Activated naive CD4-positive, alpha-beta T cell treated with anti-CD3 and anti-CD28 coated beads, Interleukin-2, amount 10 ng/mL, durations not matched to agents 7 days and 5 days (primary cell): ENCODE measurements around the gene DSG4.

Experiments used
- CTCF ChIA-PET: fragments of 350-600 bp; sonication (Branson Sonifier 250); formaldehyde crosslinking; loops from one replicate; lab custom pipeline; 2021; ENCODE audit warnings: antibody characterized with exemption; lab: Charles Lee
- DNase-seq: peaks from one replicate; pipeline ENCODE4 v3.0.0-alpha.2; 2020
- H3K27ac Mint-ChIP-seq: one replicate; pipeline ENCODE4 v1.8.0; 2021; ENCODE audit warnings: mild to moderate bottlenecking, moderate library complexity, mixed read lengths
- H3K27me3 Mint-ChIP-seq: one replicate; pipeline ENCODE4 v1.8.0; 2021; ENCODE audit warnings: mild to moderate bottlenecking, mixed read lengths
- H3K36me3 Mint-ChIP-seq: one replicate; pipeline ENCODE4 v1.8.0; 2021; ENCODE audit warnings: mixed read lengths
- H3K4me1 Mint-ChIP-seq: one replicate; pipeline ENCODE4 v1.8.0; 2021; ENCODE audit warnings: mixed read lengths
- H3K4me3 Mint-ChIP-seq: one replicate; pipeline ENCODE4 v1.8.0; 2021; ENCODE audit warnings: mild to moderate bottlenecking, moderate library complexity, mixed read lengths
- H3K9me3 Mint-ChIP-seq: one replicate; pipeline ENCODE4 v1.8.0; 2021; ENCODE audit warnings: mixed read lengths

The DSG4 gene

GRCh38 chr18:31426021-31426420 lies 49.4 kb downstream of the DSG4 start:
- Mint-ChIP-seq H3K4me3 (no peak overlapping the region), H3K9me3 (no peaks in the 10 kb centered on the region), H3K27me3 (no peaks in the 10 kb centered on the region), H3K27ac (no peak overlapping the region), H3K4me1 (no peaks in the 10 kb centered on the region), H3K36me3 (no peaks in the 10 kb centered on the region)
- DNase-seq, result no peak
- CTCF ChIA-PET, result no interaction called here

GRCh38 chr18:31426871-31427406 lies 50.4 kb downstream of the DSG4 start:
- no peak overlapping the region for H3K27ac Mint-ChIP-seq
- no peak for DNase-seq
- no peak overlapping the region for H3K4me3 Mint-ChIP-seq
- no peaks in the 10 kb centered on the region for H3K27me3 Mint-ChIP-seq
- H3K36me3 Mint-ChIP-seq, result no peaks in the 10 kb centered on the region
- CTCF ChIA-PET, result no interaction called here
- no peaks in the 10 kb centered on the region for H3K9me3 Mint-ChIP-seq
- no peaks in the 10 kb centered on the region for H3K4me1 Mint-ChIP-seq

- Mint-ChIP-seq H3K36me3 (no peaks in the 10 kb centered on the region), H3K9me3 (no peaks in the 10 kb centered on the region), H3K27me3 (no peaks in the 10 kb centered on the region), H3K4me1 (no peaks in the 10 kb centered on the region), H3K4me3 (no peak overlapping the region), H3K27ac (no peak overlapping the region)
- no peak for DNase-seq
- CTCF ChIA-PET, result no interaction called here
These were observed 51.6 kb downstream of the DSG4 start for GRCh38 chr18:31428211-31428610.

- Mint-ChIP-seq H3K4me3 (no peak overlapping the region), H3K27ac (no peak overlapping the region), H3K27me3 (no peaks in the 10 kb centered on the region), H3K9me3 (no peaks in the 10 kb centered on the region), H3K36me3 (no peaks in the 10 kb centered on the region), H3K4me1 (no peaks in the 10 kb centered on the region)
- no peak for DNase-seq
- CTCF ChIA-PET, result no interaction called here
These were observed 53.0 kb downstream of the DSG4 start for GRCh38 chr18:31429623-31430022.

GRCh38 chr18:31430072-31430471 lies 53.5 kb downstream of the DSG4 start:
- Mint-ChIP-seq H3K27ac (no peak overlapping the region), H3K9me3 (no peaks in the 10 kb centered on the region)
- CTCF ChIA-PET, result no interaction called here

GRCh38 chr18:31430554-31430953 lies 54.0 kb downstream of the DSG4 start:
- CTCF ChIA-PET, result no interaction called here
- H3K4me3 Mint-ChIP-seq, result no peak overlapping the region
- no peaks in the 10 kb centered on the region for H3K9me3 Mint-ChIP-seq
- H3K27me3 Mint-ChIP-seq, result no peaks in the 10 kb centered on the region
- DNase-seq, result no peak
- no peak overlapping the region for H3K27ac Mint-ChIP-seq
- H3K4me1 Mint-ChIP-seq, result no peaks in the 10 kb centered on the region
- H3K36me3 Mint-ChIP-seq, result no peaks in the 10 kb centered on the region

More at GRCh38 chr18:31430072-31430471, 53.5 kb downstream of the DSG4 start:
- Mint-ChIP-seq H3K4me1 (no peaks in the 10 kb centered on the region), H3K27me3 (no peaks in the 10 kb centered on the region), H3K36me3 (no peaks in the 10 kb centered on the region), H3K4me3 (no peak overlapping the region)
- no peak for DNase-seq

- Mint-ChIP-seq H3K27me3 (no peaks in the 10 kb centered on the region), H3K27ac (no peak overlapping the region), H3K4me1 (no peaks in the 10 kb centered on the region), H3K36me3 (no peaks in the 10 kb centered on the region), H3K4me3 (no peak overlapping the region), H3K9me3 (no peaks in the 10 kb centered on the region)
- CTCF ChIA-PET, result no interaction called here
- no peak for DNase-seq
These were observed 55.7 kb downstream of the DSG4 start for GRCh38 chr18:31432316-31432715.

- DNase-seq, result no peak
- Mint-ChIP-seq H3K36me3 (no peaks in the 10 kb centered on the region), H3K27ac (no peak overlapping the region), H3K4me1 (no peaks in the 10 kb centered on the region), H3K27me3 (no peaks in the 10 kb centered on the region), H3K4me3 (no peak overlapping the region), H3K9me3 (no peaks in the 10 kb centered on the region)
- CTCF ChIA-PET, result no interaction called here
These were observed 60.2 kb downstream of the DSG4 start for GRCh38 chr18:31436825-31437224.

GRCh38 chr18:31438402-31438801 lies 61.8 kb downstream of the DSG4 start:
- CTCF ChIA-PET, result interaction anchor here (1.1 kb wide), 1 partner anchor 14 kb away, joined by 3 read pairs; no protein-coding TSS in a partner anchor
- no peaks in the 10 kb centered on the region for H3K4me1 Mint-ChIP-seq
- H3K36me3 Mint-ChIP-seq, result no peaks in the 10 kb centered on the region

GRCh38 chr18:31439807-31440325 lies 63.3 kb downstream of the DSG4 start:
- CTCF ChIA-PET, result no interaction called here
- DNase-seq, result no peak
- Mint-ChIP-seq H3K4me1 (no peaks in the 10 kb centered on the region), H3K4me3 (no peak overlapping the region), H3K27ac (no peak overlapping the region), H3K27me3 (no peaks in the 10 kb centered on the region), H3K36me3 (no peaks in the 10 kb centered on the region), H3K9me3 (no peaks in the 10 kb centered on the region)

More at GRCh38 chr18:31438402-31438801, 61.8 kb downstream of the DSG4 start:
- H3K9me3 Mint-ChIP-seq, result no peaks in the 10 kb centered on the region
- H3K27me3 Mint-ChIP-seq, result no peaks in the 10 kb centered on the region
- H3K27ac Mint-ChIP-seq, result no peak overlapping the region
- H3K4me3 Mint-ChIP-seq, result no peak overlapping the region
- DNase-seq, result no peak

- H3K27ac Mint-ChIP-seq, result no peak overlapping the region
These were observed 64.2 kb downstream of the DSG4 start for GRCh38 chr18:31440787-31441186.

GRCh38 chr18:31441493-31441892 lies 64.9 kb downstream of the DSG4 start:
- Mint-ChIP-seq H3K9me3 (no peaks in the 10 kb centered on the region), H3K36me3 (no peaks in the 10 kb centered on the region), H3K4me3 (no peak overlapping the region), H3K27me3 (no peaks in the 10 kb centered on the region), H3K27ac (no peak overlapping the region), H3K4me1 (no peaks in the 10 kb centered on the region)
- CTCF ChIA-PET, result no interaction called here
- DNase-seq, result no peak

More at GRCh38 chr18:31440787-31441186, 64.2 kb downstream of the DSG4 start:
- no peak for DNase-seq
- CTCF ChIA-PET, result no interaction called here
- Mint-ChIP-seq H3K27me3 (no peaks in the 10 kb centered on the region), H3K4me1 (no peaks in the 10 kb centered on the region), H3K9me3 (no peaks in the 10 kb centered on the region), H3K36me3 (no peaks in the 10 kb centered on the region), H3K4me3 (no peak overlapping the region)

- Mint-ChIP-seq H3K27ac (no peak overlapping the region), H3K9me3 (no peaks in the 10 kb centered on the region)
- CTCF ChIA-PET, result no interaction called here
These were observed 67.6 kb downstream of the DSG4 start for GRCh38 chr18:31444142-31444541.

GRCh38 chr18:31445908-31446307 lies 69.3 kb downstream of the DSG4 start:
- Mint-ChIP-seq H3K36me3 (no peaks in the 10 kb centered on the region), H3K4me1 (no peaks in the 10 kb centered on the region), H3K27me3 (no peaks in the 10 kb centered on the region), H3K9me3 (no peaks in the 10 kb centered on the region), H3K4me3 (no peak overlapping the region), H3K27ac (no peak overlapping the region)
- CTCF ChIA-PET, result no interaction called here
- DNase-seq, result no peak

More at GRCh38 chr18:31444142-31444541, 67.6 kb downstream of the DSG4 start:
- no peaks in the 10 kb centered on the region for H3K27me3 Mint-ChIP-seq
- H3K4me3 Mint-ChIP-seq, result no peak overlapping the region
- H3K4me1 Mint-ChIP-seq, result no peaks in the 10 kb centered on the region
- H3K36me3 Mint-ChIP-seq, result no peaks in the 10 kb centered on the region
- DNase-seq, result no peak

GRCh38 chr18:31446854-31447253 lies 70.3 kb downstream of the DSG4 start:
- Mint-ChIP-seq H3K36me3 (no peaks in the 10 kb centered on the region), H3K4me1 (no peaks in the 10 kb centered on the region), H3K4me3 (no peak overlapping the region), H3K27me3 (no peaks in the 10 kb centered on the region), H3K27ac (no peak overlapping the region), H3K9me3 (no peaks in the 10 kb centered on the region)
- DNase-seq, result no peak
- CTCF ChIA-PET, result no interaction called here
